ENCODE results near the gene BAZ2A.

BAZ2A gene

DNA sequence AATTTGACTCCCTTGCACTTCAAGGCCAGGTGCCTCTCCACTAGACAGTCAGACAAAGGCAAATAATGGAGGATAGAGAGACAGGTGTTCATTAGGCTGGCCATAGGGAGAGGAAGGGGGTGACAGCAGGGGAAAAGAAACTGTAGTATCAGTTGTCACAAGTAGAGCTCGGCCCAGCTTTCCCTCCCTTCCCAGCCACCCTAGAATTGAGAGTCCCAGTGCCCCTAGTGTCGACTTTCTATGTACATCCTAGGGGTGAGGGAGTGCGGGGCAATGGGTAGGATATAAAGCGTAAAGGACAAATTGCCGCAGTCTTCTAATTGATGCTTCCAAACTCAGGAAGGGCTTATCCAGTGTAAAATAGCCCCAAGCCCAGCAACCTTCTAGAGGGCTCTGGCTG, 39.0 kb downstream of the BAZ2A start:
- Histone ChIP-seq H3K4me3 (ENCODE audit: low read length, poor library complexity, severe bottlenecking) (no peak overlapping the region), H3K4me2 (ENCODE audit: low read depth, low read length, poor library complexity, severe bottlenecking) (no peak overlapping the region), H3K9me2 (replicated peaks; ENCODE audit: low read depth, low read length) (no peaks in the 10 kb centered on the region), H3K9ac (ENCODE audit: low read depth, low read length, poor library complexity, severe bottlenecking) (no peak overlapping the region), H3K9me3 (ENCODE audit: insufficient read depth, low read depth, low read length) (no peaks in the 10 kb centered on the region), H3F3A (ENCODE audit: low read depth) (no peaks in the 10 kb centered on the region), H3K36me3 (ENCODE audit: insufficient read depth, low read length) (peaks cover 6% of the 10 kb centered on the region; the same call in 1 of the 2 replicates), H3K79me2 (ENCODE audit: insufficient read depth, low read length) (no peaks in the 10 kb centered on the region), H3K4me1 (ENCODE audit: insufficient read depth, low read length, poor library complexity, severe bottlenecking) (no peaks in the 10 kb centered on the region), H4K20me1 (ENCODE audit: insufficient read depth, low read length, poor library complexity, severe bottlenecking) (no peaks in the 10 kb centered on the region), H3K27me3 (ENCODE audit: insufficient read depth, low read length, poor library complexity, severe bottlenecking) (no peaks in the 10 kb centered on the region), H2AFZ (ENCODE audit: low read length) (no peak overlapping the region)
- no peak for TF ChIP-seq EZH2phosphoT487 (IDR thresholded peaks at IDR 0.05; ENCODE audit: borderline replicate concordance)
- TF ChIP-seq, protein P1, sequence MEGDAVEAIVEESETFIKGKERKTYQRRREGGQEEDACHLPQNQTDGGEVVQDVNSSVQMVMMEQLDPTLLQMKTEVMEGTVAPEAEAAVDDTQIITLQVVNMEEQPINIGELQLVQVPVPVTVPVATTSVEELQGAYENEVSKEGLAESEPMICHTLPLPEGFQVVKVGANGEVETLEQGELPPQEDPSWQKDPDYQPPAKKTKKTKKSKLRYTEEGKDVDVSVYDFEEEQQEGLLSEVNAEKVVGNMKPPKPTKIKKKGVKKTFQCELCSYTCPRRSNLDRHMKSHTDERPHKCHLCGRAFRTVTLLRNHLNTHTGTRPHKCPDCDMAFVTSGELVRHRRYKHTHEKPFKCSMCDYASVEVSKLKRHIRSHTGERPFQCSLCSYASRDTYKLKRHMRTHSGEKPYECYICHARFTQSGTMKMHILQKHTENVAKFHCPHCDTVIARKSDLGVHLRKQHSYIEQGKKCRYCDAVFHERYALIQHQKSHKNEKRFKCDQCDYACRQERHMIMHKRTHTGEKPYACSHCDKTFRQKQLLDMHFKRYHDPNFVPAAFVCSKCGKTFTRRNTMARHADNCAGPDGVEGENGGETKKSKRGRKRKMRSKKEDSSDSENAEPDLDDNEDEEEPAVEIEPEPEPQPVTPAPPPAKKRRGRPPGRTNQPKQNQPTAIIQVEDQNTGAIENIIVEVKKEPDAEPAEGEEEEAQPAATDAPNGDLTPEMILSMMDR (conservative IDR thresholded peaks at IDR 0.05; ENCODE audit: low read length): no peak

DNA sequence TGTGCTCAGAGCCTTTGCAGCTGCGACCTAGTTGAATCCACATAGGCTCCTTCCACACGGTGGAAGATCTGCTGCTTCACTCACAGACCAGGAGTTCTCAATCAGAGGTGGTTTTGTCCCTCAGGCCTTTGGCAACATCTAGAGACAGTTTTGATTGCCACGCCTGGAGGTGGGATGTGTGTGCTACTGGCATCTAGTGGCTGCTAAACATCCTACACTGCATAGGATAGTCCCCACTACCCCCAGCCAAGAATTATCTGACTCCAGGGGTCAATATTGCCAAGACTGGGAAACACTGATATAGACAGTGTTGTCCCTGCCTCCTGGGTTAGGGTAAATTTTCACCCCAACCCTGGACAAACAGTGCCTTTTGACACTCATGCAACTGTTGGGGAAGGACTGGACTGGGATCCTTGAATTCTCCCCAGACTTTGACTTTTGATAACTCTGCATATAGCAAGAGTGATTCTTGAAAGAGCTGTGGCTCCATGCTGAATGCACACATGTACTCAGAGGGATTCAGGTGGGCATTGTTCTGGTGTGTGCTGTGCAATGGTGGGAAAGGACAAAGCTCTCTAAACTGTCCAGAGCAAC, 39.8 kb downstream of the BAZ2A start:
- no peak overlapping the region for H3K9ac ChIP-seq (ENCODE audit: low read depth, low read length, poor library complexity, severe bottlenecking)
- H3K9me3 ChIP-seq (ENCODE audit: insufficient read depth, low read depth, low read length): no peaks in the 10 kb centered on the region
- H3K4me2 ChIP-seq (ENCODE audit: low read depth, low read length, poor library complexity, severe bottlenecking): no peak overlapping the region
- no peaks in the 10 kb centered on the region for H3K9me2 ChIP-seq (replicated peaks; ENCODE audit: low read depth, low read length)
- H3K4me3 ChIP-seq (ENCODE audit: low read length, poor library complexity, severe bottlenecking): no peak overlapping the region
- H3K79me2 ChIP-seq (ENCODE audit: insufficient read depth, low read length): no peaks in the 10 kb centered on the region
- TF ChIP-seq EZH2phosphoT487 (IDR thresholded peaks at IDR 0.05; ENCODE audit: borderline replicate concordance): no peak
- TF ChIP-seq, protein P1 (conservative IDR thresholded peaks at IDR 0.05; ENCODE audit: low read length): peak; percentile 90
- no peaks in the 10 kb centered on the region for H3F3A ChIP-seq (ENCODE audit: low read depth)
- H4K20me1 ChIP-seq (ENCODE audit: insufficient read depth, low read length, poor library complexity, severe bottlenecking): no peaks in the 10 kb centered on the region
- peaks cover 6% of the 10 kb centered on the region; the same call in 1 of the 2 replicates for H3K36me3 ChIP-seq (ENCODE audit: insufficient read depth, low read length)
- no peak overlapping the region for H2AFZ ChIP-seq (ENCODE audit: low read length)
- H3K4me1 ChIP-seq (ENCODE audit: insufficient read depth, low read length, poor library complexity, severe bottlenecking): no peaks in the 10 kb centered on the region
- H3K27me3 ChIP-seq (ENCODE audit: insufficient read depth, low read length, poor library complexity, severe bottlenecking): no peaks in the 10 kb centered on the region

DNA sequence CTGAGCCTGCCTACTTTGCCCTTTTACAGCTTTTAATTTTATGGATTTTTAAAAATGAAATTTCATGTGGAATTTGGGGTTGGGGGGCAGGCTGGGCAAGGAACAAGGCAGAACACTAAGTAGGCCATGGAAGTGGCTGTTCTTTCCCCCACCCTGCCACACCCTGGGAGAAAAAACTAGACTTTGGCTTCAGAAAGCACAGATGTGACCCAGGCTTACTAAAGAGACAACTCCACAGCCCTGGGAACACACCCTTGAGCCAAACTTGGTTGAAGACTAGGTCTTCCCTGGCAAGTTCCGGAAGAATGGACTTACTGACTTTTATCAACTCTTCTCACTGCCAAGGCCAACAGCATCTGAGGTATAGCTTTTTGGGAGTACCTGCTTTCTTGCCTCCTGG, 40.3 kb downstream of the BAZ2A start:
- Histone ChIP-seq H3K4me3 (ENCODE audit: low read length, poor library complexity, severe bottlenecking) (no peak overlapping the region), H3K9ac (ENCODE audit: low read depth, low read length, poor library complexity, severe bottlenecking) (no peak overlapping the region), H3K36me3 (ENCODE audit: insufficient read depth, low read length) (peaks cover 6% of the 10 kb centered on the region; the same call in 1 of the 2 replicates), H3K79me2 (ENCODE audit: insufficient read depth, low read length) (no peaks in the 10 kb centered on the region), H4K20me1 (ENCODE audit: insufficient read depth, low read length, poor library complexity, severe bottlenecking) (no peaks in the 10 kb centered on the region), H3K4me2 (ENCODE audit: low read depth, low read length, poor library complexity, severe bottlenecking) (no peak overlapping the region), H2AFZ (ENCODE audit: low read length) (no peak overlapping the region), H3K9me3 (ENCODE audit: insufficient read depth, low read depth, low read length) (no peaks in the 10 kb centered on the region), H3F3A (ENCODE audit: low read depth) (no peaks in the 10 kb centered on the region), H3K9me2 (replicated peaks; ENCODE audit: low read depth, low read length) (no peaks in the 10 kb centered on the region), H3K4me1 (ENCODE audit: insufficient read depth, low read length, poor library complexity, severe bottlenecking) (no peaks in the 10 kb centered on the region), H3K27me3 (ENCODE audit: insufficient read depth, low read length, poor library complexity, severe bottlenecking) (no peaks in the 10 kb centered on the region)
- TF ChIP-seq, protein P1 (conservative IDR thresholded peaks at IDR 0.05; ENCODE audit: low read length): no peak
- TF ChIP-seq EZH2phosphoT487 (IDR thresholded peaks at IDR 0.05; ENCODE audit: borderline replicate concordance): no peak
